Epithelial cell of proximal tubule (primary cell): ENCODE data around the gene OCA2. TPM values are rescaled to one million over a fixed set of nuclear protein-coding genes. Genes with fewer than 3 reads are reported as not detected.

Experiments used
- DNase-seq: peaks from one replicate; pipeline ENCODE4 v3.0.0-alpha.2; 2011; ENCODE audit warnings: low read depth
- H3K4me3 ChIP-seq: 2 replicates; pipeline ENCODE4 v1.5.1; 2011; ENCODE audit warnings: low read depth, mild to moderate bottlenecking, low read length
- total RNA-seq: library from RNA; depleted of rRNA; stranded (reverse); fragments of >200 nt; gene quantifications from 2 replicates; pipeline ENCODE4 v1.2.3, GENCODE V29; 2015
- TF ChIP-seq, protein P1 (sequence below): conservative IDR thresholded peaks from 2 replicates; pipeline ENCODE4 v1.5.1; 2012; ENCODE audit warnings: low read depth, mild to moderate bottlenecking, low read length

Gene OCA2
- total RNA-seq, 1 donor from 2014 or later = not detected

DNA sequence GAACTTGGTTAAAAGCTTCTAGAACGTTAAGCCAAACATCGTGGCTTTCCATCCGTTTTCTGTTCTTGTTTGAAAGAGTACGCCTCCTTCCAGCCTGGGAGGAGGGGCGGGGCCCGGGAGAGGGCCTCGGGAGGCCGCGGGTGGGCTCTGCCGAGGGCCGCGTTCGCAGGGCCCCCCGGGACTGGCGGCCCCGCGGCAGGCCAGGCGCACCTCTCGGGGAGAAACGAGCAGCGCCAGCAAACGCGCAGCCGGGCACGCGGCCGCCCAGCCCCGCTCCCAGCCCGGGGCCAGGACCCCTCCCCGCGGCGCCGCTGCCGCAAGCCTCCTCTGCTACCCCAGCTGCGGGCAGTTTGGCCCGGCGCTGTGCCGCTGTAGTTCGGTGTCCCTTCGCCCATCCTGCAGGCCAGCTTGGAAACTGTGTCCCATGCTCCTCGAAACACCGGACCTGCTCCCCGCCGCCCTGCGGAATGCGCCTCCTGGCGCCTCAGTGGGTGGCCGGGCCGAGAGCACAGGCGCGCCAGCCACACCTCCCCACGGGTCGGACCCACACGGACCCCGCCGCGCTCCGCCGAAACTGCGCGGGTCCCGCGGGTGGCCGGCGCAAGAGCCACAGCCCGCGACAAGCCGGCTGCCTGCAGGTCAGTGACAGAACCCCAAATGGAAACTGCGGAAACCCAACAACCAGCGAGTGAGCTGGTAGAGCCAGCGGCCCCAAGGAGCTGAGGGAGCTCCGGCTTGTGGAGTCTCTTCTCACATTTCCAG is 2.3 kb downstream of the OCA2 start:
- no peak for DNase-seq
- TF ChIP-seq, protein P1, sequence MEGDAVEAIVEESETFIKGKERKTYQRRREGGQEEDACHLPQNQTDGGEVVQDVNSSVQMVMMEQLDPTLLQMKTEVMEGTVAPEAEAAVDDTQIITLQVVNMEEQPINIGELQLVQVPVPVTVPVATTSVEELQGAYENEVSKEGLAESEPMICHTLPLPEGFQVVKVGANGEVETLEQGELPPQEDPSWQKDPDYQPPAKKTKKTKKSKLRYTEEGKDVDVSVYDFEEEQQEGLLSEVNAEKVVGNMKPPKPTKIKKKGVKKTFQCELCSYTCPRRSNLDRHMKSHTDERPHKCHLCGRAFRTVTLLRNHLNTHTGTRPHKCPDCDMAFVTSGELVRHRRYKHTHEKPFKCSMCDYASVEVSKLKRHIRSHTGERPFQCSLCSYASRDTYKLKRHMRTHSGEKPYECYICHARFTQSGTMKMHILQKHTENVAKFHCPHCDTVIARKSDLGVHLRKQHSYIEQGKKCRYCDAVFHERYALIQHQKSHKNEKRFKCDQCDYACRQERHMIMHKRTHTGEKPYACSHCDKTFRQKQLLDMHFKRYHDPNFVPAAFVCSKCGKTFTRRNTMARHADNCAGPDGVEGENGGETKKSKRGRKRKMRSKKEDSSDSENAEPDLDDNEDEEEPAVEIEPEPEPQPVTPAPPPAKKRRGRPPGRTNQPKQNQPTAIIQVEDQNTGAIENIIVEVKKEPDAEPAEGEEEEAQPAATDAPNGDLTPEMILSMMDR = no peak
- peak overlapping the region; percentile 46 for H3K4me3 ChIP-seq

DNA sequence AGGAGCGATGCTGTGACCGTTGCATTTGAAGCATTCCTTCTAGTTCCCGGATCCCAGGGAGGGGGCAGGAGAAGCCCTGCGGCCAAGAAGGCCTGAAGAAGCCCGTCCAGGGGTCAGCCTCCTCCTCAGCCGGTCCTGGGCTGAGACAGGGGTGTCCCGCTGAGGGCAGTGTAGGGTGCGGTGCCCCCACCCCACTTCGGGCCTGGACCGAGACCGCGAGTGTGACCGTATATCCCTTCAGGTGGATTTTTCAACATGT is 2.8 kb downstream of the OCA2 start:
- DNase-seq = no peak
- H3K4me3 ChIP-seq = peak overlapping the region; percentile 46
- TF ChIP-seq, protein P1 = no peak

DNA sequence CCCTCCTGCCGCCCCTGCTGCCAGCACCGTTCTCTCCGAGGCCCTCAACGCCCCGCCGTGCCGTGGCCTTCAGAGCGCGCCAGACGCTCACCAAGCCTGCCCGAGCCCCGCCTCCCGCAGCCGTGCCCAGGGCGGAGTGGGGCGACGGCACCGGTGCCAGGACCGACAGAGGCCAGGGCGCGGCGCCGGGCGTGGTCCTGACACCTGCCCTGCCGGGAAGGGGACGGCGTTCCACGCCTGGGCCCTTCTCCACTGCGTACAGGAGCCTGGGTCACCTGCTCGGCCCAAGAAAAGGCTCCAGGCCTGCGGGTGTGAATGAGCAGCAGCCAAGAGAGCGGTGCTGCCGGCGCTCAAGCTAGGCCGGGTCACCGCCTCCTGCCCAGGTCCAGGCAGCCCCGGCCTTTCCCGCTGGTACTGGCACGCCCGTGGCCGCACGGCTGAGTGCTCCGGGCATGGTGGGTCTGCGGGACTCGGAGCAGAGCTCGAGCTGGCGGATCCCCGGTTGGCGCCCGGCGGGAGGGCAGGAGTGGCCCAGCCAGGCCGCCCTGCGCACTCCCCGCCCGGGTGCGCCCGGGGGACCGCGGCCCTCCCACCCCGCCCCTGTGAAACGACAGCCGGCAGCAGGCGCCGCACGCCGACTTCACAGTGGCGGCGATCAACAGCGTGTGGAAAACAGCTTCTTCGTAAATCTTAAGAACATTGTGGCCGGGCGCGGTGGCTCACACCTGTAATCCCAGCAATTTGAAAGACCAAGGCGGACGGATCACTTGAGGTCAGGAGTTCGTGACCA is 4.2 kb downstream of the OCA2 start:
- DNase-seq = no peak
- H3K4me3 ChIP-seq = peak overlapping the region; percentile 46
- TF ChIP-seq, protein P1 = no peak

- TF ChIP-seq, protein P1 = no peak
- no peak overlapping the region for H3K4me3 ChIP-seq
- DNase-seq = no peak
These were observed 5.2 kb downstream of the OCA2 start for GRCh38 chr15:28093752-28094535.

DNA sequence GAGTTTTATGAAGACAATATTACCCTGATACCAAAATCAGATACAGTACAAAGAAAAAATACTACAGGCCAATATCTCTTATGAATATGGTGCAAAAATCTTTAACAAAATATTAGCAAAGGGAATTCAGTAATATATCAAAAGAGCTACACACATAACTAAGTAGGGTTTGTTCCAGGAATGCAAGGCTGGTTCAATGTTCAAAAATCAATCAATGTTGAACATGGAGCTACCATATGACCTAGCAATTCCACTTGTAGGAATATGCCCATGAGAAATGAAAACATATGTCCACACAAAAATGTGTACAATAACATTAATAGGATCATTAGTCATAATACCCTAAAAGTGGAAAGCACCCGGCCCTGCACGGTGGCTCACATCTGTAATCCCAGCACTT is 7.8 kb downstream of the OCA2 start:
- TF ChIP-seq, protein P1 = no peak
- H3K4me3 ChIP-seq = no peak overlapping the region
- no peak for DNase-seq

DNA sequence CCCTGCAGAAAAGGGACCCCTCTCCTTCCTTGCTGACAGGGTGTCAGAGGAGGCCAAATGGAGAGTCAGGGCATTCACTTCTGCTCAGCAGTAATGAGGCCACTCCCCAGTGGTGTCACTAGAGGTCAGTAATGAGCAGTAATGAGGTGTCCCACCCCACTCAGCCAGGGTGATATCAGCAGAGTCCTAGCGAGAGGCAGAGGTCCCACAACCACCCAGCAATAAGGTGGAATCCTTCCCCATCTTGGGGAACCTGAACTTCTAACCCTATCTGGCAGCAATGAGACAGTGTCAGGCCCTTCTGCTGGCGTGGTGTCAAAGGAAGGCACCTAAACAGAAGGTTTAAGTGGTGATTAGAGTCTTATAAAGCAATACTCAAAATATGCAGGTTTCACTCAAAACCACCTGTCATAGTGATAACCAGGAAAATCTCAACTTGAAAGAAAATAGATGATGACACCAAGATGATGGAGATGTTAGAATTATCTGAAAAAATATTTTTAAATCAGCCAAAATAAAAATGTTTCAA is 12.9 kb downstream of the OCA2 start:
- TF ChIP-seq, protein P1 = peak; percentile 78
- H3K4me3 ChIP-seq = no peak overlapping the region
- no peak for DNase-seq
